HTERT RPE-1 (cell line): ENCODE data around the gene ZBTB33.

Experiments
- in situ Hi-C: fragments of 300-500 bp; cut with MboI; formaldehyde crosslinking; loops from 4 replicates; pipeline ENCODE4 v1.14.3; 2020; ENCODE audit warnings: low sequenced_read_pairs

Gene ZBTB33, protein sequence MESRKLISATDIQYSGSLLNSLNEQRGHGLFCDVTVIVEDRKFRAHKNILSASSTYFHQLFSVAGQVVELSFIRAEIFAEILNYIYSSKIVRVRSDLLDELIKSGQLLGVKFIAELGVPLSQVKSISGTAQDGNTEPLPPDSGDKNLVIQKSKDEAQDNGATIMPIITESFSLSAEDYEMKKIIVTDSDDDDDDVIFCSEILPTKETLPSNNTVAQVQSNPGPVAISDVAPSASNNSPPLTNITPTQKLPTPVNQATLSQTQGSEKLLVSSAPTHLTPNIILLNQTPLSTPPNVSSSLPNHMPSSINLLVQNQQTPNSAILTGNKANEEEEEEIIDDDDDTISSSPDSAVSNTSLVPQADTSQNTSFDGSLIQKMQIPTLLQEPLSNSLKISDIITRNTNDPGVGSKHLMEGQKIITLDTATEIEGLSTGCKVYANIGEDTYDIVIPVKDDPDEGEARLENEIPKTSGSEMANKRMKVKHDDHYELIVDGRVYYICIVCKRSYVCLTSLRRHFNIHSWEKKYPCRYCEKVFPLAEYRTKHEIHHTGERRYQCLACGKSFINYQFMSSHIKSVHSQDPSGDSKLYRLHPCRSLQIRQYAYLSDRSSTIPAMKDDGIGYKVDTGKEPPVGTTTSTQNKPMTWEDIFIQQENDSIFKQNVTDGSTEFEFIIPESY

DNA sequence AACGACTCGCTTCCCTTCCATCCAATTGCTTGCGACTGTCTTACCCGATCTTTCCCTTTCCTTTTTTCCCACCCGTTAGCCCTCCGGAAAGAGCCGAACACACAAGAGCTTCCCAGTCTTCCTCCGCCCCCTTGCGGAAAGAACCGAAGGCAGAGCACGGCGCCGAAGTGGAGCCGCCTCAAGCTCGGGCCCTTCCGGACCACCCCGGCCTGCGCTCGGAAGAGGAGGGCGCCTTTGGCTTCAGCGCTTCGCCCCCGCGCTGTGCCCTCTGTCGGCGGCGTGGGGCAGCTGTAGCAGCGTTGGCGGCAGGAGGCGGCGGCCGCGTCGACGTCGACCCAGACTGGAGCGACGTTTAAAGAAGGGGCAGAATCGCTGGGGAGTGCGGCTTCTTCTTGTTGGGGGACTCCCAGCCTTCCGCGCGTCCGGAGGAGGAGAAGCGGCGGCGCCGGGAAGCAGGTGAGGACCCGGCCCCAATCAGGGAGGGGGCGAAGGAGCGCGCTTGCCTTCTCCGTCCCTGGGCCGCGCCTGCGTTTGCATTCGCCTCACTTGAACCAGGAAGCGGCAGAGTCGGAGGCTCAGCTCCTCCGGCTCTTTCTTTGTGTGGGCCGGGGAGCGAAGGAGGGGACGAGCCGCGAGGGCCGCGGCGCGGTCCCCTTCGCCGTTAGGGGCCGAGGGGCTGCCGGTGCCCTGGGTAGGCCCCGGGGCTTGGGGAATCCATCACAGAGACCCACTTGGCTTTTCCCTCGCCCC lies at the start of gene ZBTB33:
TSS of gene ZBTB33 (plus strand) at position 291 of the 750 bp plus-strand sequence. CDS start 2,604 bp downstream, outside the sequence.
- in situ Hi-C loops = no loop called here

DNA sequence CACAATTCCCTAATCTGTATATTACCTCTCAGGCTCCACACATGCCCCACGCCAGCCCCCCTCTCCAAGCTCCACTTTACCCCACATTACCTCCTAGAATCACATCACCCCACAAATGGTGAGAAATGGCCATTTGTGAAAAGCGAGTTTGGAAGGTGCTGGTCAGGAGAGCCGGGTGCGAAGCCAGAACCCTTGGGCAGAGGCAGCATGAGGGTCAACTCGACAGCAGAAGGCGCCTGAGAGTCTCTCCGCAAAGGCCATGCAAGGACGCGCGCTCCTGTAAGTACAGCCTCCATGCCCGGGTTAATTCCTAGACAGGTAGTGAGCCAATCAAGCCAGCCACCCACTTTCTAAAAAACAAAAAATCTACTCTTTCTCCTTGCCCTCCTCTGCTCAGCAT lies 49.8 kb upstream of the ZBTB33 start:
- in situ Hi-C loops = no loop called here

DNA sequence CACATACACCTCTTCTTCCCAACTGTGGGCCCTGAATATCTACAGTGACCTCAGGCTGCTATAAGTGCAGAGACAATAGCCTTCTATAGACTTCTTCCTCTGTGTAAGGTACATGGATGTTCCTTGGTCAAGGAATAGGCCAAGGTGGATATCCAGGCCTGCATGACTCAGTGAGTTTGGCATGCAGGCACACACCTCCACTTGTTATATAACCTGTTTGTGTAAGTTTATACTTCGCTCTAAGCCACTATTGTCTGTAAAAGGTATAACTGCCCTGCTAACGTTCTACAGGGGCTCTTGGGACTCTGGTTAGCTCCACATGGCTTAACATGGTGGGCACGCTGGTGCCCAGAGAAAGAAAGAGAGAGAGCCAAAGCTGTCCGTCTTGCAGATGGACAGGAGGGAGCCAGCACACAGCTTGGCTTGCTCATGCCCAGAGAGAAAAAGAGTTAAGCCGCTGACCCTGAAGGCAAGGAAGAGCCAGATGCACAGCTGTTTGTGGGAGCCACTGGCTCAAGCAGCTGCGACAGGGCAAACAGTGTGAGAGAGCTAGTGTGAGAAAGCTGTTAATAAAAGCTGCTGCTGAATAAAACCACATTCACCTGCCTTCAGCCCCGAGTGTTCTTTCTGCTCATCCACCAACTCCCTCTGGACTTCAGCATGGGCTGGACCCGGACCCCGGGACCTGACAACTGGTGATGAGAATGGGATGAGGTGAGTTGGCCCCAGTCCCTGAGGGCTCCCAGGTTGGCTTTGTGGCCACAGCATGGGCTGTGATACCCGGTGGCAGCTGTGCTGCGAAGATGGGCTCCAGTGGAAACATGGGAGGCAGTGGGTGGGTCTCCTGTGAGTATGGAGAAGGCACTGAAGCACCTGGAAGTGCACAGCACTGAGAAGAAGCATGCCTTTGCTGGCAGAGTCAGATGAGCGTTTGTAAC lies 44.5 kb upstream of the ZBTB33 start:
- in situ Hi-C loops = no loop called here

DNA sequence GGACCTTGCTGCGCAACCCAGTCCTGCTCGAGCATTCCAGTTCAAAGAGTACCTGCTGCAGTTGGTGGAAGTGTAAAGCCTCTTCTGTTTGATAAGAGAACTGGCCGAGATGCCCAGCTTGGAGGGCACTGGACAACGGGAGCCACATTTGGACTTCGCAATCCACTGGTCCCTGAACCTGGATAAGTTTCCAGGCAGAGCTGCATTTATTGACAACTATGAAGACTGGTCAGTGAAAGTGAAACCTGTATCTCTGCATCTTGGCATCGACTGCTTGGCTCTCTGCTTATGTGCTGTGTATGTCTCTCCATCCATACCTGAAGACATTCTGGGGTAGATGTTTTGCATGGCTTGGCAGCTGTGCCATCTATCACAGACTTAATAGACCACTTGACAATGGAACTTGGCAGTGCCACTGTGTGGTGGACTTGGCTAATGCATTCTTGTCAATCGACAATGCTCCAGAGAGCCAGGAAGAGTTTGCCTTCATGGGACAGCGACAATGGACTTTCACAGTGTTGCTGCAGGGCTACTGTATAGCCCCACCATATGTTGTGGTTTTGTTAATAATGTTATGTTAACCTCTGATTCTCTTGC lies 43.5 kb upstream of the ZBTB33 start:
- in situ Hi-C loops = no loop called here

DNA sequence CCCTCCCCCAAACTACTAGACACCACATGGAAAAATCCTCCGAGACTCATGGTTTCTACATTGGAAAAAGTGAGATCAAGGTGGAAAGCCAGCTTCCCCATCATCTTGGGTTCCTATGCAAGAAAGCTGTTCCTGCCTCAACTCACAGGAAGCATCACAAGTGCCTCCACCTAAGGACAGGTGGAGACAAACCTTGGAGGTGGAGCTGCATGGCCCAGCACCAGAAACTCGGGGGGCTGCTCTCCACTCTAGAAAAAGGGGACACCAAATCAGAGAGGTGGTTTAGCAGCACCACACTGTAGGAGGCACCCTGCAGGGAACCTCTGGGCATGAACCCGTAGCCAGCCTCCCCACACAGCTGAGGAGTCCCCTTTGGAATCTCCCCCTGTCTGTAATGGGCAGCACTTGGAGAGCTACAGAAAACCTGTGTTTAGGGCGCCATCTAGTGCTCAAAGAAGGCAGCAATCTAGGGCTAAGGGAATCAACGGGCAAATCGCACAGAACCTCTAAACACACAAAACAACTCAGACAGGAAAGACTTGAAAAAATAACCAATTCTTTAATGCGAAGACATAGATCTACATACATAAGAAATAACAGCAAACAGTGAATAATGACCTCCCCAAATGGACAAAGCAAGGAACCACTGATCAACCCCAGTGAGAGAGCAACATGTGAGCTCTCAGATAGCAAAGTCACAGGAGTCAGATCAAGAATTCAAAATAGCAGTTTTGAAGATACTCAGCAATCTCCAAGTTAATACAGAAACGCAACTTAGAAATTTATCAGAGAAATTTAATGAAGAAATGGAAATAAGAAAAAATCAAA lies 37.0 kb upstream of the ZBTB33 start:
- in situ Hi-C loops = no loop called here

DNA sequence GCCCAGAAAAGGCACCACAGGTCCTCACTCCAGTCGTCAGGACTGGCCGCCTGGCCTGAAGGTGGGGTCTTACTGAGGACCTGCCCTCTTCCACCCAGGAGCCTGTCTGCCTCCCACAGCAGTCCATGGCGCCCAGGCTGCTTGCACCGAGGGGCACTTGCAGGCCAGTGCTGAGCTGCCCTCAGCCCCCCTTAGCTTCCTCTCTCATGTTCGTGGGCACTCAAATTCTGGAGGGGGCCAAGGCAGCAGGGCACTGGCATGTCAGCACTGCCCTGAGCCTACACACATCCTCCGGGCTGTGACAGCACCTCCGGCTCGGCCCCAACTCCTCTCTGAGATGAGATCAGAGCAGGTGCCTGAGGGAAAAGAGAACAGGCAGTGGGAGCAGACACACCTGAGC lies 27.2 kb upstream of the ZBTB33 start:
- in situ Hi-C loops = no loop called here

DNA sequence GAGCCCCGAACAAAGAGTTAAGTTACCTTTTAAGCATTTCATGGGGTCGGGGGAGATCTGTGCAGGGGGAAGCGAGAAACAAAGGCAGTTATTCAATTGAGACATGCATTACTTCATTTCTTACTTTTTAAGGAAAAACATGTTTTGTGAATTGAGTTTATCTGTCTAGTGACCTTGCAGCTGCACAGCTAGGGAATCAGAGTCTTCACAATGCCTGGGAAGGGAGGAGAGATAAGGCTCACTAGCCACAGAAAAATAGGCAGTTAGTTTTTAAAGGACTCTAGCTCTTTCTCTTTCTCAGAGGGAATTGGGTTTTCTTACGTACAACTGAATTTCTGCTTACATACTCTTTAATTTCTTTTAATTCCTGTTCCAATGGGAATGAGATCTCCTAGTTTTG lies 26.2 kb upstream of the ZBTB33 start:
- in situ Hi-C loops = no loop called here

DNA sequence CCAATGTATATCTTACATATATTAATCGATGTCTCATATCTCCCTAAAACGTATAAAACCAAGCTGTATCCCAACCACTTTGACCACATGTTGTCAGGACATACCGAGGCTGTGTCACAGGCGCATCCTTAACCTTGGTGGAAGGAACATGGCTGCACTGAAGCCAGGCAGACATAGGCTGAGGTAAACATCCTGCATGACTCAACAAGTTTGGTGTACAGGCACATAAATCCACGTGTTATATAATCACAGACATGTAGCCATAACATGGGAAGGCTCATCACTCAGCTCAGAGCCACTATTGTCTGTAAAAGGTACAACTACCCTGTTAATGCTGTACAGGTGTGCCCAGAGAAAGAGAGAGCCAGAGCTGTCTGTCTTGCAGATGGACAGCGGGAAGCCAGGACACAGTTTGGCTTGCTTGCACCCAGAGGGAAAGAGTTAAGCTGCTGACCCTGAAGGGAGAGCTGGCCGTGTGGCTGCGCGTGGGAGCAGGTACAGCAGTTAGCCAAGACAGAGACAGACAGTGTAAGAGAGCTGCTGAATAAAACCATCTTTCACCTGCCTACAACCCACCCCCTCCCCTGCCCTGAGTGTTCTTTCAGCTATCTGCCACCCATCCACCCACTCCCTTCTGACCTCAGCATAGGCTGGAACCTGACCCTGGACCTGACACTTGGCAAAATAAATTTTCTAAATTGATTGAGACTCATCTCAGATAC lies 22.3 kb upstream of the ZBTB33 start:
- in situ Hi-C loops = no loop called here

DNA sequence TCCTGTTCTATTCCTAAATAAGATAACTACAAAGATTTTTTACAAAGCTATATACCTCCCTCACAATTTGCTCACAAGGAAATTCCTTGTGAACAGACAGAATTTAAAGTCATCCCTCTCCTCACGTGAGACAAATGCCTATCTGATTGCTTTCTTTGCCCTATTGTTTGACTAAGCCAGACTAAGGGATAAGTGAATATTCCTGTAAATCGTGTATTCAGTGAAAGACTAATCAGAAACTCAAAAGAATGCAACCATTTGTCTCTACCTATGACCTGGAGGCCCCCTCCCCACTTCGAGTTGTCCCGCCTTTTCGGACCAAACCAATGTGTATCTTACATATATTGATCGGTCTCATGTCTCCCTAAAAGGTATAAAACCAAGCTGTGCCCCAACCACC lies 15.3 kb upstream of the ZBTB33 start:
- in situ Hi-C loops = no loop called here

DNA sequence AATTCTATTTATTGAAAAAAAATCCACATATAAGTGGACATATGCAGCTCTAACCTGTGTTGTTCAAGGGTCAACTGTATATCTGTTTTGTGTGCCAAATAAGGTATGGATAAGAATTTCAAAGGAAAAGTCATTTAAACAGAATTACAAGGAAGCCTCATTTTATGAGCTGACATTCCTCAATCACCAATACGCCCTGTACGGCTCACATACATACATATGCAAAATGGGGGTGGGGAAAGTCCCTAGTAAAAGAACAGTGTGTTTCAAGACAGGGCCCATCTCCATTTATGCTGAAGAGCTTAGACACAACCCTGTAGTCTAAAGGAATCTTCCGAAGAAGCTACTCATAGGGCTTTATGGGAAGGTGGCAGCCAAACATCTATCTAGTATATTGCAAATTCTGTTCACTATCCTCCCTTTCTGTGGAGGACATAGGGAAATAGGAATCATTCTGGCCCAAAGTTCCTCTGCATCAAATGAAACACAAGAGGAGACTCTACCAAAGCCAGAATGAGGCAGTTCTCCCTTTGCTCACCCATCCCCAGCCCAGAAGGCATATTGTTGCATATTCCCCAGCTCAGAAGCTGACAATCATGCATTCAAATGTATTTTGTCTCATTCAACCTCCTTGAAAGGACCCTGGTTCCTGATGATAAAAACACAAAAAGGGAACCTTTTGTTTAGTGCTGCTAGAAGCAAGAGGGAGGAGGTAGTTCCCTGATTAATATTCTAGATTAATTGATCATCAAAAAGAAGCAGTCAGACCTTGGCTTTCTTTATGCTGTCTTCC lies 13.7 kb upstream of the ZBTB33 start:
- in situ Hi-C loops = no loop called here

DNA sequence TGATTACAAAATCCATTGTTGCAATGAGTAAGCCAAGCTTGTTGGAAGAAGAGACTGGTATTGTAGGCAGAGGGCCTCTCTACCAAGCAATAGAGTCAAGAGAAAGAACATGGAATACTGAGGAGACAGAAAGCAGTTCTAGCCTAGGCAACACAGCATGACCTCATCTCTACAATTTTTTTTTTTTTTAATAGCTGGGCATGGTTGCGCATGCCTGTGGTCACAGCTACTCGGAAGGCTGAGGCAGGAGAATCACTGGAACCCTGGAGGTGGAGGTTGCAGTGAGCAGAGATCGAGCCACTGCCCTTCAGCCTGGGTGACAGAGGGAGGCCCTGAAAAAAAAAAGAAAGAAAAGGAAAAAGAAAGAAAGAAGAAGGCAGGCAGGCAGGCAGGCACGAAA lies 11.7 kb upstream of the ZBTB33 start:
- in situ Hi-C loops = no loop called here

DNA sequence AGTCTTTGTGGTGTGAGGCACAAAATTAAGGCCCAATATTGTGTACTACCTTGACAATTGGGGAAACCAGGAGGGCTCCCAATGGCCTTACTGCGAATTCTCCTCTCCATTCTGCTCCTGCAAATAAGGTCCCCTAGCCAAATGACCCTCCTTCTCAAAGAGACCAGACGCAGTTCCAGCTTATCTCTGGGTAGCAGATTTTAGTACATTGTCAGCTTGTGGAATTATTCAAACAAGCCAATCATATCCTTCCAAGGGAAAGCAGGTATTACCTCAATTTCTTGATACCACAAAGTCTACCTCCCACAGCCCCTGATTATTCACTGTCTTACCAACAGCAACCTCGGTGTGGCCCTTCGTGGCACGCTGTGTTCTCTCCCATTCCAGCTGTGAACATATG lies 7.8 kb upstream of the ZBTB33 start:
- in situ Hi-C loops = no loop called here

DNA sequence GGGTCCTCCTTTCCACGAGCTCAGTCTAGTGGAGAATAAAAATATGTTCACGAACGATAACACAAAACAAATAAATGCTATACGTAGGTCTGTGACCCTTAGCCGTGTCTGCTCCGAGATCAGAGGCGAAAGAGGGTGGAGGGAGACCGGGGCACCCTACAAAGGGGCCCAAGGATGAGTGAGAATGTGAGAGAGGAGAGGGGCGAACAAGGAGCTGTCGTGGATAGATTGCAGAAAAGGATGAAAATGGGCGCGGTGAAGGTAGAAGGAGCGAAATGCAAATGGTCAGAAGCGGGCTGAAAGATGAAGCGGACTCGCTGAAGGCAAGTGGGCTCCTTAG lies 6.2 kb upstream of the ZBTB33 start:
- in situ Hi-C loops = no loop called here

DNA sequence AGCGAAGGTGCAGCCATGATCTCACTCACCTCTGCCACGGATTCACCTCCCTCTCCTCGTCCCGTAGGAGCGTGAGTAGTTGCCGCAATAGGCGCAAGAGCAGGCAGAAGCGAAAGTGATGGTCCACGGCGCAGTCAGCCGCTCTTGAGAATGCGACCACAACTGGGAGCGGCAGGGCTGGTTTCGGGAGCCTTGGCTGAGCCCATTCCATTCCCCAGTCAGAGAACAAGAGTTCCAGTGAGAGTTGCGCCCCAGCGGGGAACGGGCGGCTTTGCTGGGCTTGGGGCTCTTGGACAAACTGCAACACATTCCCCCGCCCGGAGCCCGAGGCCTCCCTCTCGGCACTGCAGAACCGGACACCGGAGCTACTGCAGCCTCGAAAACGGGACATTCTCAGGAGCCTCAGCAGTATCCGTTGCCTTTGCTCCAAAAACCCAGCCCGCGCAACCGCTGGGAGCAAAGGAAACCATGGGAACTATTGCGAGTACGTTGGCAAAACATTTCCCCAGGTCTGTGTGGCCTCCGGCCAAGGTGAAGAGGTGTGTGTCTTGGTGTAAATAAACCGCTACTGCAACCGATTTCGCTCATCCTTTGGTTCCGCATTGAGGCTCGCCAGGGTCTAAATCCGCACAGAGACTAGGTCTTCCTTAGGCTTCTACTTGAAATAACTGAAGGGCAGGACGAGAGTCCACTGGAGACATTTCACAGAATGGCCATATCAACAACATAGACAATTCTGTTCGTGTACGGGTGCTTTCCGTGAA lies 5.7 kb upstream of the ZBTB33 start:
- in situ Hi-C loops = no loop called here

DNA sequence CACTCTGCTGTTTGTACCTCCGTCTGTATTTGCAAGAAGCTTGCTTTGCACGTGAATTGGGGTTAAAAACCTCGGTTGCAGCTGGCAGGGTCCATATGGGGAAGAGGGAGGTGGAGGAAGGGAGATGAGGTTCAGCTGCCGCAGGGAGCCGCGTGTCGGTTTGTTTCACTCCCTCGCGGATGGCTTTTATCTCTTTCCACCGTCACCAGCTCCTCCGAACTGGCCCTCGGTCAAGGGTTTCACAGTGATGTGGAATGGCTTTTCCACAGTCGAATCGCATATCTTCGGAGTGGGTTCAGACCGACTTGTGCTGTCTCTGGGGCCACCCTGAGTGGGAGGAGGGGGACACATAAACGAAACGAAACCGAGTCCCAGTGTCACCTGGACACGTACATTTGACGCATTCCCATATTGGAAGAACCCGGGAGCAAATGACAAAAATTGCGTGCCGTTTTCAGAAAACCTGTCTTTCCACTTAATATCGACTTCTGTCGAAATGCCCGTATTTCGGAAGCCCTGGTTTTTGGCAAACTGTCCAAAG lies 929 bp downstream of the ZBTB33 start:
- in situ Hi-C loops = no loop called here

DNA sequence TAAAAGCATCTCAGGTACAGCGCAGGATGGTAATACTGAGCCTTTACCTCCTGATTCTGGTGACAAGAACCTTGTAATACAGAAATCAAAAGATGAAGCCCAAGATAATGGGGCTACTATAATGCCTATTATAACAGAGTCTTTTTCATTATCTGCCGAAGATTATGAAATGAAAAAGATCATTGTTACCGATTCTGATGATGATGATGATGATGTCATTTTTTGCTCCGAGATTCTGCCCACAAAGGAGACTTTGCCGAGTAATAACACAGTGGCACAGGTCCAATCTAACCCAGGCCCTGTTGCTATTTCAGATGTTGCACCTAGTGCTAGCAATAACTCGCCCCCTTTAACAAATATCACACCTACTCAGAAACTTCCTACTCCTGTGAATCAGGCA lies 3.2 kb downstream of the ZBTB33 start:
- in situ Hi-C loops = no loop called here

DNA sequence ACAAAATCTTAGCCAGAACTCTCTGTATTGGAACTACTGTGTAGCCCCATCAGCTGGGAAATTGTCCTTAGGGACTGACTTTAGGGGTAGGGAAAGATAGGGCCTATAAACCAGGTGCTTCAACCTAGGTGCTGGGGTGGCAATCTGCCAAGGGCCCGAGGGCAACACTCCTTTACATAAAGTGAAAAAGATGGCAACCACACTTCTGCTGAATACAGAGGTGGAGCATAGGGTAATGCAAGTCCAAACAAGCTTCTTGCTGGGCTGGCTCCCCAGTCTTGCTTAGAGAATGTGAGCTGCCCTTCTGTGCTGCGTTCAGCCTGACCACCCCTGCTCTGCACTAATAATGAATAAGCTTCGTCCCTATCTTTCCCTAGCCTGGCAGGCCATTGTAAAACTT lies 9.8 kb downstream of the ZBTB33 start:
- in situ Hi-C loops = no loop called here
